Gastroesophageal sphincter (tissue), 4 donors: ENCODE data around the gene PIGO. TPM values are rescaled to one million over a fixed set of nuclear protein-coding genes. Genes with fewer than 3 reads are reported as not detected.

Experiments
- ATAC-seq: fragments of 150-250 bp; one replicate; pipeline ENCODE4 v1.9.1; 2016; ENCODE audit warnings: mild to moderate bottlenecking, moderate library complexity
- H3K27ac ChIP-seq, 4 donors: fragments of 200-600 bp; sonication (generic) in 3 of 4; 1 replicate in 3 of 4; 2 replicates in 1 of 4; pipeline ENCODE4 v1.5.1; 2016 to 2019
- H3K27me3 ChIP-seq: fragments of 200-600 bp; sonication (generic); one replicate; pipeline ENCODE4 v1.5.1; 2019
- H3K36me3 ChIP-seq, 2 donors: fragments of 200-600 bp; sonication (generic); one replicate each; pipeline ENCODE4 v1.5.1; 2019; ENCODE audit warnings: control low read depth in 1 of 2
- H3K4me1 ChIP-seq, 3 donors: fragments of 200-600 bp; sonication (generic); 1 replicate in 2 of 3; 2 replicates in 1 of 3; pipeline ENCODE4 v1.5.1; 2016 to 2019; ENCODE audit warnings: control low read depth in 2 of 3
- H3K4me3 ChIP-seq, 2 donors: fragments of 200-600 bp; sonication (generic); one replicate each; pipeline ENCODE4 v1.5.1; 2019; ENCODE audit warnings: mild to moderate bottlenecking in 1 of 2, moderate library complexity in 1 of 2
- H3K9me3 ChIP-seq, 3 donors: fragments of 200-600 bp; sonication (generic); one replicate each; pipeline ENCODE4 v1.5.1; 2017 to 2019; ENCODE audit warnings: control low read depth in 2 of 3
- EP300 ChIP-seq: sonication (generic); formaldehyde crosslinking; IDR thresholded peaks from one replicate; pipeline ENCODE4 v1.6.1; 2017; ENCODE audit warnings: antibody characterized with exemption, mild to moderate bottlenecking
- POLR2A ChIP-seq, 2 donors: fragments of 450-650 bp; IDR thresholded peaks; one replicate each; pipeline ENCODE4 v1.6.1; 2017; ENCODE audit warnings: antibody characterized with exemption in 2 of 2, mild to moderate bottlenecking in 2 of 2, moderate library complexity in 1 of 2
- POLR2AphosphoS5 ChIP-seq: sonication (generic); formaldehyde crosslinking; IDR thresholded peaks from one replicate; pipeline ENCODE4 v1.6.1; 2017; ENCODE audit warnings: antibody characterized with exemption
- WGBS, 2 donors: methylation state at CpG; one replicate each; pipeline ENCODE4 v1.1.5; 2018; ENCODE audit warnings: low coverage in 1 of 2; 5-methylcytosine and 5-hydroxymethylcytosine counted together
- small RNA-seq, 4 donors: library from RNA; depleted of rRNA; stranded (forward); fragments of <200 nt; gene quantifications; one replicate each; pipeline ENCODE3, GENCODE V24; 2016
- total RNA-seq, 4 donors: library from RNA; depleted of rRNA; stranded (reverse); fragments of >200 nt; gene quantifications; one replicate each; pipeline ENCODE4 v1.1.0, GENCODE V29; 2016
- TF ChIP-seq, protein P1 (sequence below), 4 experiments: fragments of 200-600 bp in 2 of 4; fragments of 450-650 bp in 2 of 4; sonication (generic) in 1 of 4; IDR thresholded peaks; one replicate each; pipeline ENCODE4 v1.5.1; 2017 to 2019; ENCODE audit warnings: antibody characterized with exemption in 4 of 4, mild to moderate bottlenecking in 2 of 4, moderate library complexity in 2 of 4

The PIGO gene
- total RNA-seq, 4 donors from 2014 or later: 6.5 to 11.4 (median 9.9) TPM

DNA sequence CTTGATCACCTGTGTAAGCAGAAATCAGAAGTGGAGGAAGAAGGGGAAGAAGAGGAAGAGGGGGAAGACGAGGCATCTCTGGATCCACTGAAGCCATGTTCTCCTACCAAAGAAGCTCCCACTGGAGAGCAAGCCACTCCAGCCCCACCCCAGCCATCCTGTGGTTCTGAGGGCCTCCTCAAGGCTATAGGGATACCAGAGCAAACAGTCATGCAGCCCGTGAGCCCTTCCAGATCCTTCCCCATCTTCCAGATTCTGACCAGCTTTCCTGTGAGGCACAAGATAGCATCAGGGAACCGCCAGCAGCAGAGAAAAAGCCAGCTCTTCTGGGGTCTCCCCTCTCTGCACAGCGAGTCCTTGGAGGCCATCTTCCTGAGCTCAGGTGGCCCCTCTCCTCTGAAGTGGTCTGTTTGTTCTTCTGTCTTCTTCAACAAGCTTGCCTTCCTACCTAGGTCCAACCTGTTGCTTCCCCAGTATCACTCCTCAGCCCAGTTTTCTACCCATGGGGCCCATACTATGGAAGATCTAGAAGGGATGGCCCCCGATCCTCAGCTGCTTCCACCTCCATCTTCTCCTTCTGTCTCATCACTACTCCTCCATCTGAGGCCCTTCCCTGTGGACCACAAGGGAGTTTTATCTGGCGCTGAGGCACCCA, 53.4 kb downstream of the PIGO start:
- ATAC-seq: no peak
- Histone ChIP-seq H3K4me1 (no peaks in the 10 kb centered on the region), H3K27me3 (no peaks in the 10 kb centered on the region), H3K4me3 (no peak overlapping the region), H3K36me3 (peaks cover 0 to 62% of the 10 kb centered on the region in 2 donors), H3K27ac (no peak overlapping the region), H3K9me3 (no peaks in the 10 kb centered on the region)
- no peak for TF ChIP-seq POLR2AphosphoS5
- no peak for TF ChIP-seq POLR2A (IDR thresholded peaks at IDR 0.05)
- TF ChIP-seq, protein P1, sequence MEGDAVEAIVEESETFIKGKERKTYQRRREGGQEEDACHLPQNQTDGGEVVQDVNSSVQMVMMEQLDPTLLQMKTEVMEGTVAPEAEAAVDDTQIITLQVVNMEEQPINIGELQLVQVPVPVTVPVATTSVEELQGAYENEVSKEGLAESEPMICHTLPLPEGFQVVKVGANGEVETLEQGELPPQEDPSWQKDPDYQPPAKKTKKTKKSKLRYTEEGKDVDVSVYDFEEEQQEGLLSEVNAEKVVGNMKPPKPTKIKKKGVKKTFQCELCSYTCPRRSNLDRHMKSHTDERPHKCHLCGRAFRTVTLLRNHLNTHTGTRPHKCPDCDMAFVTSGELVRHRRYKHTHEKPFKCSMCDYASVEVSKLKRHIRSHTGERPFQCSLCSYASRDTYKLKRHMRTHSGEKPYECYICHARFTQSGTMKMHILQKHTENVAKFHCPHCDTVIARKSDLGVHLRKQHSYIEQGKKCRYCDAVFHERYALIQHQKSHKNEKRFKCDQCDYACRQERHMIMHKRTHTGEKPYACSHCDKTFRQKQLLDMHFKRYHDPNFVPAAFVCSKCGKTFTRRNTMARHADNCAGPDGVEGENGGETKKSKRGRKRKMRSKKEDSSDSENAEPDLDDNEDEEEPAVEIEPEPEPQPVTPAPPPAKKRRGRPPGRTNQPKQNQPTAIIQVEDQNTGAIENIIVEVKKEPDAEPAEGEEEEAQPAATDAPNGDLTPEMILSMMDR (IDR thresholded peaks at IDR 0.05): no peak
- no peak for TF ChIP-seq EP300
- 83 to 100% methylated on average over 1 of the region's 6 CpGs for WGBS, 2 donors

DNA sequence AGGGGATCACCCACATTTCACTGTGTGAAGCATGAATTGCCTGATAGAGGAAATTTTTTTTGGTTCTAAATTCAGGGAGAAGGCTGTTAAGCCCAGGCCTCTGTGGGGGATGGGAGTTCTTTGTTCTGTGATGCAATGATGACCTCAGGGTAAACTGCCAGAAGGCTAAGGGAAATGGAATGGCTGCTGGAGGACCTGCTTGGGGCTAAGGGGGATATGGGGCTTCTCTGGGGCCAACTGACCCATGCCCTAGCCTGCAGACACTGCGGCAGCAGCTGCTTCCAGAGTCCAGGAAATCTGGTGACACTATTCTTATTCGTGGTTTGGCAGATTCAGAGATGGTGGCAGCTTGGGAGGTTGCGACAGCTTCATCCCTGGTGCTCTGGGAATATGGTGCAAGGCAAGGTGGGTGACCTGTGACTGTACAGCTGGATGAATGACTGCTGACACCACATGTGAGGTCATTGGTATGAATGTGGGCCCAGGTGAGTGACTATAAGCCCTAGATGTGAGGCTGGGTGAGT, 54.2 kb downstream of the PIGO start:
- no peak for ATAC-seq
- H3K4me1 ChIP-seq: no peaks in the 10 kb centered on the region
- H3K27me3 ChIP-seq: no peaks in the 10 kb centered on the region
- H3K4me3 ChIP-seq: no peak overlapping the region
- WGBS, 2 donors: 85% methylated on average over 3 of the region's 3 CpGs; no CpG with 5 or more reads in 1 of the 2 donors
- no peak overlapping the region for H3K27ac ChIP-seq
- peaks cover 0 to 60% of the 10 kb centered on the region in 2 donors for H3K36me3 ChIP-seq
- H3K9me3 ChIP-seq: no peaks in the 10 kb centered on the region
- no peak for TF ChIP-seq POLR2AphosphoS5
- TF ChIP-seq EP300: no peak
- no peak for TF ChIP-seq POLR2A (IDR thresholded peaks at IDR 0.05)
- TF ChIP-seq, protein P1 (IDR thresholded peaks at IDR 0.05): no peak

Small RNA genes lying within 50 kb of the gene (small RNA-seq; reads per million reads assigned to genes)
- 0 reads per million in 4 donors for gene RN7SL338P

Other genes starting within 250 kb of the PIGO start
- under 1 TPM in 3 of 4 donors, not detected in 1; 0.30 to 0.81 (median 0.67) TPM for gene PHF24, start 138.3 kb downstream of the PIGO start, total RNA-seq
- 100 to 1,000 TPM in 2 of 4 donors, 10 to 100 TPM in 2; 46.8 to 125 (median 96.8) TPM for gene DNAJB5, start 106.8 kb downstream of the PIGO start, total RNA-seq
- 100 to 1,000 TPM; 136 to 200 (median 175) TPM for gene VCP, start 24.0 kb downstream of the PIGO start, total RNA-seq
- gene FANCG, start 16.6 kb downstream of the PIGO start, total RNA-seq: 1 to 10 TPM; 3.0 to 7.2 (median 5.1) TPM
- 100 to 1,000 TPM in 3 of 4 donors, 10 to 100 TPM in 1; 96.0 to 123 (median 110) TPM for gene STOML2, start 6.5 kb upstream of the PIGO start, total RNA-seq
- 10 to 100 TPM; 13.4 to 32.6 (median 18.3) TPM for gene ATOSB, start 19.3 kb upstream of the PIGO start, total RNA-seq
- gene UNC13B, start 65.4 kb upstream of the PIGO start, total RNA-seq: 10 to 100 TPM; 21.3 to 35.3 (median 31.7) TPM